ENCODE results near the gene BHLHE40.

The BHLHE40 gene

GRCh38 chr3:4979428-4980228 lies at the start of gene BHLHE40:
BHLHE40 (plus strand) TSS chr3:4979437; CDS start chr3:4979719, 282 bp downstream.
- Mint-ChIP-seq H3K9me3 (no peaks in the 10 kb centered on the region), H3K36me3 (peaks cover 53% of the 10 kb centered on the region), H3K4me1 (peaks cover 62% of the 10 kb centered on the region), H3K4me3 (peak within 1 kb of the TSS; percentile 97), H3K27ac (peak within 1 kb of the TSS; percentile 99), H3K27me3 (no peaks in the 10 kb centered on the region)
- no peak for DNase-seq
- CTCF ChIA-PET = interaction anchor here (0.7 to 11.3 kb wide), 32 partner anchors 41 to 346 kb away, joined by 3 to 158 read pairs (median 4); no protein-coding TSS in a partner anchor

GRCh38 chr3:4930501-4930900 lies 48.7 kb upstream of the BHLHE40 start:
- Mint-ChIP-seq H3K36me3 (peaks cover 8% of the 10 kb centered on the region), H3K27ac (no peak overlapping the region), H3K27me3 (peaks cover 4% of the 10 kb centered on the region), H3K4me3 (no peak overlapping the region), H3K9me3 (peaks cover 3% of the 10 kb centered on the region), H3K4me1 (peaks cover 46% of the 10 kb centered on the region)
- CTCF ChIA-PET = no interaction called here
- DNase-seq = no peak

GRCh38 chr3:4934050-4934449 lies 45.2 kb upstream of the BHLHE40 start:
- Mint-ChIP-seq H3K4me3 (no peak overlapping the region), H3K9me3 (peaks cover 2% of the 10 kb centered on the region), H3K27ac (no peak overlapping the region), H3K27me3 (peaks cover 4% of the 10 kb centered on the region), H3K36me3 (peaks cover 6% of the 10 kb centered on the region), H3K4me1 (peaks cover 33% of the 10 kb centered on the region)
- no peak for DNase-seq
- CTCF ChIA-PET = no interaction called here

DNA sequence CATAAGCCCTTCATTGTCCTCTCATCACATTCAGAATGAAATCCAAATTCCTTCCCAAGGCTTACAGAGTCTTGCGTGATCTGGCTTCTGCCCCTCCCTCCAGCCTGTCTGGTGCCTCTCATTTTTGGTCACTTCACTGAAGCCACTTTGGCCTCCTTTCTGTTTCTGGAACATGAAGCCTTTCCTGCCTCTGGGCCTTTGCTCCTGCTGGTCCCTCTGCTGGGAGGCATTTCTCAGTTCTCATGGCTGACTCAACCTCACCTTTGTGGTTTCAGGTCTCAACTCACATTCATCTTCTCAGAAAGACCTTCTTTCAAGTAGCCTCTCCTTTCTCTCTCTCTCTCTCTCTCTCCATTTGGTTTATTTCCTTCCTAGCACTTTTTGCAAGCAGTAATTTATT lies 43.9 kb upstream of the BHLHE40 start:
- peaks cover 23% of the 10 kb centered on the region for H3K4me1 Mint-ChIP-seq
- DNase-seq = peak; percentile 55
- CTCF ChIA-PET = no interaction called here
- peak overlapping the region; percentile 35 for H3K27ac Mint-ChIP-seq
- peaks cover 7% of the 10 kb centered on the region for H3K27me3 Mint-ChIP-seq
- H3K4me3 Mint-ChIP-seq = no peak overlapping the region
- peaks cover 2% of the 10 kb centered on the region for H3K9me3 Mint-ChIP-seq
- H3K36me3 Mint-ChIP-seq = peaks cover 5% of the 10 kb centered on the region

- DNase-seq = no peak
- CTCF ChIA-PET = interaction anchor here (0.6 kb wide), 1 partner anchor 456 kb away, joined by 3 read pairs; no protein-coding TSS in a partner anchor
- Mint-ChIP-seq H3K4me1 (peaks cover 20% of the 10 kb centered on the region), H3K4me3 (no peak overlapping the region), H3K27ac (no peak overlapping the region), H3K27me3 (peaks cover 7% of the 10 kb centered on the region), H3K9me3 (peaks cover 2% of the 10 kb centered on the region), H3K36me3 (peaks cover 5% of the 10 kb centered on the region)
These were observed 42.1 kb upstream of the BHLHE40 start for GRCh38 chr3:4936982-4937614.

DNA sequence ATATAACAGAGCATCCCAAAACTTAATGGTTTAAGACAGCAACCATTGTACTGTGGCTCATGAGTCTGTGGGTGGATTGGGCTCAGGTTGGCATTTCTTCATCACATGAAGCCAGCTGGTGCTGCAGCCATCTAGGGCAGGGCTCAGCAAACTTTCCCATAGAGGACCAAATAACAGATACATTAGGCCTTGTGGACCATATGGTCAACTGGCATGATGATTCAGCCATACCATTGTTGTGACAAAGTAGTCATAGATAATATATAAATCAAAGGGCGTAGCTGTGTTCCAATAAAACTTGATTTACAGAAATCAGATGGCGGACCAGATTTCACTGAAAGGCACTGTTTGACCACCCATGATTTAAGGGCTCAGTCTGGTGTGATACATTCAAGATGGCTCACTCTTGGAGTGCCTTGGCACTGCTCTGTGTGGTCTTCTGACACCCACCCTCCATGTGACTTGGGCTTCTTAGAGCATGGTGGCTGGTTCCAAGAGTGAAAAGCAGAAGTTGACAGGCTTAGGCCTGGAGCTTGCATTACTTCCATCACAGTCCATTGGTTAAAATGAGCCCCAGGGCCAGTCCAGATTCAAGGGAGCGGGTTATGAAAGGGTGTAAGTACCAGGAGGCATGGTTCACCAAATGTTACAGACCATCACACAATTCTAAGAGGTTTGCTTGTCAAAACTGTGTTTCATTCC lies 40.8 kb upstream of the BHLHE40 start:
- H3K27ac Mint-ChIP-seq = no peak overlapping the region
- DNase-seq = no peak
- peaks cover 20% of the 10 kb centered on the region for H3K4me1 Mint-ChIP-seq
- H3K4me3 Mint-ChIP-seq = no peak overlapping the region
- CTCF ChIA-PET = no interaction called here
- H3K27me3 Mint-ChIP-seq = peaks cover 7% of the 10 kb centered on the region
- H3K9me3 Mint-ChIP-seq = peaks cover 2% of the 10 kb centered on the region
- H3K36me3 Mint-ChIP-seq = peaks cover 5% of the 10 kb centered on the region

GRCh38 chr3:4939276-4939675 lies 40.0 kb upstream of the BHLHE40 start:
- Mint-ChIP-seq H3K9me3 (peaks cover 2% of the 10 kb centered on the region), H3K27me3 (peaks cover 7% of the 10 kb centered on the region), H3K4me1 (peaks cover 20% of the 10 kb centered on the region), H3K36me3 (peaks cover 5% of the 10 kb centered on the region), H3K27ac (no peak overlapping the region), H3K4me3 (no peak overlapping the region)
- CTCF ChIA-PET = no interaction called here
- DNase-seq = no peak

GRCh38 chr3:4940985-4941384 lies 38.3 kb upstream of the BHLHE40 start:
- H3K9me3 Mint-ChIP-seq = no peaks in the 10 kb centered on the region
- H3K27ac Mint-ChIP-seq = no peak overlapping the region
- peaks cover 2% of the 10 kb centered on the region for H3K36me3 Mint-ChIP-seq
- H3K4me3 Mint-ChIP-seq = no peak overlapping the region
- peaks cover 10% of the 10 kb centered on the region for H3K4me1 Mint-ChIP-seq
- no peak for DNase-seq
- H3K27me3 Mint-ChIP-seq = peaks cover 3% of the 10 kb centered on the region
- CTCF ChIA-PET = interaction anchor here (0.7 to 1.1 kb wide), 2 partner anchors 35 to 106 kb away, joined by 3 to 4 read pairs; no protein-coding TSS in a partner anchor

DNA sequence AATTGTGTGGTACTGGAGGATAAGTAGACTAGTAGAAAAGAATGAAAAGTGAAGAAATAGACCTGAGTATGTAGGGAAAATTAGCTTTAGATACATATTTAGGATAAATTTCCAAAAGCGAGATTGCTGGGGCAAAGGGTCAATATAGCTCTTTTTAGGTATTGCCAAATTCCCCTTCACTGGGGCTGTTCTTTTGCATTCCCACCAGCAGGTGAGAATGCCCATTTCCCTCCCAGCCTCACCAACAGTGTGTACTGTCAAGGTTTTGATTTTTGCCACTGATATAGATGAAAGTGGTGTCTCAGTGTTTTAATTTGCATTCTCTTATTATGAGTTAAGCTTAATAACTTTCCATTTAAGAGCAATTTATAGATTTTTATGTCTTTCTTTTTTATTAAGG lies 35.7 kb upstream of the BHLHE40 start:
- H3K36me3 Mint-ChIP-seq = peaks cover 2% of the 10 kb centered on the region
- H3K9me3 Mint-ChIP-seq = no peaks in the 10 kb centered on the region
- H3K27ac Mint-ChIP-seq = no peak overlapping the region
- H3K4me1 Mint-ChIP-seq = no peaks in the 10 kb centered on the region
- H3K27me3 Mint-ChIP-seq = peaks cover 3% of the 10 kb centered on the region
- no peak overlapping the region for H3K4me3 Mint-ChIP-seq
- CTCF ChIA-PET = no interaction called here
- DNase-seq = no peak

GRCh38 chr3:4945324-4945723 lies 33.9 kb upstream of the BHLHE40 start:
- H3K36me3 Mint-ChIP-seq = no peaks in the 10 kb centered on the region

GRCh38 chr3:4947028-4947427 lies 32.2 kb upstream of the BHLHE40 start:
- H3K27ac Mint-ChIP-seq = no peak overlapping the region
- no peak for DNase-seq
- H3K4me3 Mint-ChIP-seq = no peak overlapping the region
- no peaks in the 10 kb centered on the region for H3K9me3 Mint-ChIP-seq
- no peaks in the 10 kb centered on the region for H3K27me3 Mint-ChIP-seq
- CTCF ChIA-PET = interaction anchor here (0.9 to 1.4 kb wide), 2 partner anchors 30 to 453 kb away, joined by 3 read pairs; no protein-coding TSS in a partner anchor
- no peaks in the 10 kb centered on the region for H3K36me3 Mint-ChIP-seq
- H3K4me1 Mint-ChIP-seq = no peaks in the 10 kb centered on the region

More at GRCh38 chr3:4945324-4945723, 33.9 kb upstream of the BHLHE40 start:
- H3K4me3 Mint-ChIP-seq = no peak overlapping the region
- H3K4me1 Mint-ChIP-seq = no peaks in the 10 kb centered on the region
- no peak for DNase-seq
- no peak overlapping the region for H3K27ac Mint-ChIP-seq
- CTCF ChIA-PET = interaction anchor here (0.7 kb wide), 1 partner anchor 28 kb away, joined by 3 read pairs; no protein-coding TSS in a partner anchor
- no peaks in the 10 kb centered on the region for H3K9me3 Mint-ChIP-seq
- no peaks in the 10 kb centered on the region for H3K27me3 Mint-ChIP-seq

- H3K4me3 Mint-ChIP-seq = no peak overlapping the region
- CTCF ChIA-PET = no interaction called here
- H3K4me1 Mint-ChIP-seq = no peaks in the 10 kb centered on the region
- DNase-seq = no peak
- no peaks in the 10 kb centered on the region for H3K36me3 Mint-ChIP-seq
- no peaks in the 10 kb centered on the region for H3K9me3 Mint-ChIP-seq
- H3K27me3 Mint-ChIP-seq = no peaks in the 10 kb centered on the region
- no peak overlapping the region for H3K27ac Mint-ChIP-seq
These were observed 30.8 kb upstream of the BHLHE40 start for GRCh38 chr3:4948395-4948794.

GRCh38 chr3:4949004-4949403 lies 30.2 kb upstream of the BHLHE40 start:
- Mint-ChIP-seq H3K4me3 (no peak overlapping the region), H3K4me1 (no peaks in the 10 kb centered on the region), H3K9me3 (no peaks in the 10 kb centered on the region), H3K27me3 (no peaks in the 10 kb centered on the region), H3K27ac (no peak overlapping the region), H3K36me3 (no peaks in the 10 kb centered on the region)
- CTCF ChIA-PET = no interaction called here
- DNase-seq = no peak

DNA sequence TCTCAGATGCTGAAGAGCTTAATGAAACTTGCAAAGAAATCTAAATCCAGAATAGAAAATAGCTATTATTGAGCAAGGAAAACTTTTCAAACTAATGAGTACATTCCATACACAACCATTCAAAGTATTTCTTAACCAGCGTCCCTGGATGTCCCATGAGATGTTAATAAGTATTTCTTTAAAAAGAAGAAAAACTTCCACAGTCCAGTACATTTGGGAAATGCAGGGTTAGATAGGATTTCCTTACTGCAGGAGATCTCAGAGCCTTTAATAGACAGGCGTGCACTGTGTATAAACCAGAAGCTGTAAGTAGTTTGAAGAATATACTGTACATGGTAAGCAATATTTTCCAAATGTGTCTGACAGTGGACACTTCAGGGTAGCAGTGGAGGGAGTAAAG lies 29.6 kb upstream of the BHLHE40 start:
- no peak for DNase-seq
- no peaks in the 10 kb centered on the region for H3K36me3 Mint-ChIP-seq
- H3K27me3 Mint-ChIP-seq = no peaks in the 10 kb centered on the region
- no peaks in the 10 kb centered on the region for H3K4me1 Mint-ChIP-seq
- H3K4me3 Mint-ChIP-seq = no peak overlapping the region
- no peak overlapping the region for H3K27ac Mint-ChIP-seq
- CTCF ChIA-PET = no interaction called here
- no peaks in the 10 kb centered on the region for H3K9me3 Mint-ChIP-seq
